HG03457 (cell line): ENCODE results near the gene CABP2.
"Not testable (repeated sequence)": the region's sequence is repeated elsewhere in the genome, so short reads cannot be mapped to it uniquely, and the experiment has no call there.

Experiments used
- ATAC-seq: cut with Tn5 transposase; IDR thresholded peaks from one replicate; pipeline ENCODE4 v1.9.1; 2021; ENCODE audit warnings: moderate number of reproducible peaks; ENCODE audit not compliant: unreplicated experiment

The CABP2 gene

DNA sequence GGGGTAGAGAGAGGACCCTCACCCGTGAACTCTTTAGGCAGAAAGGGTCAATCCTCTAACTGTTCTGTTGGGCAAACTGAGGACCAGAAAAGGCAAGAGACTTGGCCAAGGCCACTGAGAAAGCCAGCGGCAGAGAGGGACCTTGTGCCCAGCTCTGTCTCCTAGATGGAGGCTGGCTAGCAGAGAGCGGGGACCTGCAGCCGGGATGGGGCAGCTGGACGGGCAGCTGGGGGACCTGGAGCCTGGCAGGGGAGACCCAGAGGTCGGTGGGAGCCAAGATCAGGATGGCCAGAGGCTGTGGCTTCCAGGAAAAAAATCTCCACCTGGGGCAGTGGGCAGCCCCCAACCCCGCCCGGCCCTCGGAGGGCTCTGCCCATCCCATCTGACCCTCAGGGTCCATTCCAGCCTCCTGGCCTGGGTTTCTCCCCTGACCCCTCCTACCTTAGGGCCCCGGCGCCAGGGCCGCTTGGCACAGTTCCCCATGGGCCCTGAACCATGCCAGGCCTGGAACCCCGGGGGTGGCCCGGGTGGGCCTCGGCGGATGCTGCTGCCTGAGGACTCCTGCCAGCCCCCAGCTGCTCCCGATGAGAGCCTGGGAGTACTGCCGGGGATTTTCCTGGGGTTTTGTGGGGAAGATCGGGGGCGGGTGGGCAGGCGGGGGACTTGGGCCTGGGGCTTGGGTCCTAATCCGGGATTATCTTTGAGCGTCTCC lies at the start of gene CABP2:
CABP2 (minus strand) TSS at position 603 of the 712 bp plus-strand sequence; CDS start at position 483, 120 bp downstream.
- no peak for ATAC-seq

DNA sequence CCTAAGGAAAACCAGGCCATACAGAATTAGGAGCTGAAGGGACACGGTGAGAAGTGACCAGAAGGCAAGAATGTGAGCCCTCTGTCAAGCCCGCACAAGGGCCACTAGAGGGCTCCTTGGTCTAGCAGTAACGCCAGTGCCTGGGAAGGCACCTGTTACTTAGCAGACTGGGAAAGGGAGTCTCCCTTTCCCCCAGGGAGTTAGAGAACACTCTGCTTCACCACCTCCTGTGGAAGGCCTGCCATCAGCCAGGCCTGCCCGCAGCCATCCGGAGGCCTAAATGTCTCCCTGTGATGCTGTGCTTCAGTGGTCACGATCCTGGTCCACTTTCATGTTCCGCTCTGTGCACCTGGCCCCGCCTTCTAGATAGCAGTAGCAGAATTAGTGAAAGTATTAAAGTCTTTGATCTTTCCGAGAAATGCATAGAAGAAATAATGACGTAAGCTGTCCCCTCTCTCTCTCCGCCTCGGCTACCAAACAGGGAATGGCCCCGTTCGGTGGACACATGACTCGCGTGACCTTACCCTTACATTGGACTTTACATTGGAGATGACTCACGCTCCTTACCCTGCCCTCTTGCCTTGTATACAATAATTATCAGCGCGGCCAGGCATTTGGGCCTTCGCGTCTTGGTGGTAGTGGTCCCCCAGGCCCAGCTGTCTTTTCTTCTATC lies 49.6 kb upstream of the CABP2 start:
- no peak for ATAC-seq

DNA sequence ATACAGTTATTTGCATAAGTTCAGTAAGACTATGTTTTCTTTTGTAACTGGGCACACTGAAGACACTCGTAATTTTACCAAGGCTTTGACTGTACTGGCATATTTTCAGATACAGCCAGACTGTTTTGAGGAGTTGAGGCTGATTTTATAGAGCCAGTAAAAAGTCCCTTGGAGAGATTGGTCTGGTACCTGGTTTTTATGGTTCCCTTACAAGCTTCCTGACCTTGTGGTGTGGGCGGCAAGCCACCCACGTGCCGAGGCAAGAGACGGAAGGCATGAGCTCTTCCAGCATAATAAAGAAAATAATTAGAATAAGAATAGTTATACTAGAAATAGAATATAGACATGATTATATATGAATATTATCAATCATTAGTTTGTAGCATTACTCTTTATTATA lies 49.1 kb upstream of the CABP2 start:
- no peak for ATAC-seq

DNA sequence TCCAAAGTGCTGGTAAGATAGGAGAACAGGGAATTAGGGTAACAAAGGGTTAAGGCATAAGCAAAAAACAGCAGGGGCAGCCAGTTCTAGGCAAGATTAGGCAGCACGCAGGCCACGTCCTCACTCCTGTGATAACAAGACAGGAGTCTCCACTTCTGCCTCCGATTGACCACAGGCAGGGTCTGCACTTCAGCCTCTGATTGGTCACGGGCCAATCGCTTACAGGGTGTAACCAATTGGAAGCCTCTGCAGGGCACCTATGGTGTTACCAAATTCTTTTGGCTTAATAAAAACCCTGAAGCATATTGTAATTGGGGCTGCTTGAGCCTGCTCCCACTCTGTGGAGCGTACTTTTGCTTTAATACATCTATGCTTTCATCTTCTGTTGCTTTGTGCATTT lies 48.2 kb upstream of the CABP2 start:
- ATAC-seq: no peak

DNA sequence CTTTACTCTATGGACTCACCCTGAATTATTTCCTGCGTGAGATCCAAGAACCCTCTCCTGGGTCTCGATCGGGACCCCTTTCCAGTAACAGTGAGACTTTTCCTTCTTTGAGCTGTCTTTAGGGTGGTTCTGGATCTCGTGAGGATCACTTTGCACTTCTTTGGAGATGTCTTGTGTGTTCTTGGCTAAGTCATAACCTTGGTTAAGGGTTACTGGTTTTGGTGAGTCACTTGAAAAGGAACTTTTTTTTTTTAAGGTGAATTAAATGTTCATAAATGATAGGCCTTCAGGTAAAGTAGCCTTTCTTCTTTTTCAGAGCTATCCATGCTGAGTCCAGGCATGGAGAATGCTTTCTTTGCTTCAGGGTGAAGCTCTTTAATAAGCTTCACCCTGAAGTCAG lies 41.0 kb upstream of the CABP2 start:
- ATAC-seq: no peak

DNA sequence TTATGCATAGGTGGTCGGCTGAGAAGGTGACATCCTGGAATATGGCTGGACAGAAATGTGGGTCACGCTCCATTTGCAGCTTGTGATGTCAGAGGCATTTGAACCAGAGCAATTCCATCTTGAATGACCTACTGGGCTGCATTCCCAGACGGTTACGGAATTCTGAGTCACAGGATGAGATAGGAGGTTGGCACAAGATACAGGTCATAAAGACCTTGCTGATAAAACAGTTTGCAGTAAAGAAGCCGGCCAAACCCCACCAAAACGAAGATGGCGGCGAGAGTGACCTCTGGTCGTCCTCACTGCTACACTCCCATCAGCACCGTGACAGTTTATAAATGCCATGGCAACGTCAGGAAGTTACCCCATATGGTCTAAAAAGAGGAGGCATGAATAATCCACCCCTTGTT lies 40.5 kb upstream of the CABP2 start:
- not testable (repeated sequence) for ATAC-seq

DNA sequence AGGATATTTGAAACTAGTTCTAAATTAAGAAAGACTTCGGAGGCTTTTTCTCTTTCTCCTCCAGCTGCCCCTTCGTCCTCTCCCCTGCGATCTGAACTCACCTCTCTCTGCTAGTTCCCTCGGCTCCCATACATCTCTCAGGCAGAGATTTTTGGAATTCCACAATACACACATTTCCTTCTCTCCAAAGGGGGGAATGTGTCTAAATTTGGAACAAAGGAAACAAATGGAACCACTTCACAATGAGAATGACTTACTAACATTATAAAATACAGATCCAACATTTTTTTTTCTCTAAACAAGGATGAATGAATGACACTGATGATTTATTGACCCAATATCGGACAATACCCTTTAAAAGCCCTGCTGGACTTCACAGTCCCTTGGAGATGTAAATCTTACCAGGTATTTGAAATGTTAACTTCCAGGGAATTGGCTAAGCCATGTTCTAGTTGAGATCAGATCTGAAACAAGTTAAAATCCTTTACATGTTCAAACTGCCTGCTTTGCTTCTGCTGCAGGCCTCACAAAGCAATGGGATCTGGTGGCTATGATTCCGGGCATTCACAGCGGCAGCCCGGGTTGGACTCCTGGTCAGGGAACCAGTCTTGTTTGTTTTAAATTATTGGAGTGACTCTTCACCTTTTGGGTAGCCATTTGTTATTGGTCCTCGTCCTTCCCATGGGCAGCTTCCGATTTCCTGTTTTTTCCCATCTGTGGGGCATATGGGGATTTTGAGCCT lies 39.9 kb upstream of the CABP2 start:
- no peak for ATAC-seq

DNA sequence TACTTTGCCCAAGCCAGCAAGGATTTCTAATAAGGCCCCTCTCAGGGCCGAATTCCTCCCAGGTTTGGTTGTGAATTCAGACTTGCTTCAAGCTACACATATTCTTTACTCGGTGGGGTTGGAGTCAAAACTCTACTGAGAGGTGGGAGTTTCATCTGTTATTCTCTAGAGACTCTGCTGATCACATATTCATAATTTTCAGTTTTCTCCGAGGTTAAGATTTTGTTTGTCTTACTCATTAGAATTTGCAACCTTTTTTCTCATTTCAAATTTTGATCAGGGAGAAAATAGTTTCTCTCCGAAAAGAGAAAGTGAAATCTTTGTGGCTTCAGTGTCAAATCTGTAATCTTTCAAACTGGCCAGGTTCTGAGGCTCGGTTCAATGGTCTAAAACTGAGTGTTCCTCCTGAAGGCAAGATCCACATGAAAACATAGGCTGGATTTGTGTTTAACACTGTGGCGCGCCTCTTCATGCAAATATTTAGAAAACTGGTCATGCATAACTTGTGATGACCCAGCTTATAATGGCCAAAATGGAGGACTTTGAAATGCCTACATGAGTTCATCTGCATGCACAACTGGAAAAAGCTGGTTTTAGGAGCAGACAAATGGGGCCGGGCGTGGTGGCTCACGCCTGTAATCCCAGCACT lies 38.8 kb upstream of the CABP2 start:
- ATAC-seq: peak; percentile 54

DNA sequence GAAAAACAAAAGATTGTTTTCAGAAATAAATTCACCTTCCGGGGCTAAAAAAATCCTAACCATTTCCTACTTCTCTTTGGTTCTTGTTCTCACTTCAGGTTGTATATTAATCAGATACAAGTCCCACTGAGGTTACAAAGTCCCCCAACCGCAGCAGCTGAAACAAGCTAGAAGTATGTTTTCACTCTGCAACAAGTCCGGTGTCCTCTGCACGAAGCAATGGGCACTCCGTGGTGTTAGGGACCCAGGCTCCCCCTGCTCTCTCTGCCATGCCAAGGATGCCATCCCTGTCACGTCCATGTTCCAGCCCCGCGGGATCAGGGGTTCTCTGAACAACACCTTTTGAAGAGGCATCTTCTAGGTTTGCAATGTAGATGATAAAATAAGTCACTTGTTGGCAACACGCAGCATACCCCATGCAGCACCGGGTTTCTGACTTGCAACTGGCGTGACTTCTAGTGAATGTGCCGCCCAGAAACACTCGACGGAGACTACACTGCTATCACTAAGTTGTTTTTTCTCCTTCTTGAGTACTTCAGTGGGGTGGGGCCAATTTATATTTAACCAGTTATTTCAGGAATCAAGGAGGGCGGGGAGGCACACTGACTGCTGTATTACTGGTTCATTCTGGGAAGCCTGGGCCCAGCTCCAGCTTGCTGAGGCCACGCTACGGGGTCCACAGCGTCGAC lies 35.0 kb upstream of the CABP2 start:
- no peak for ATAC-seq

DNA sequence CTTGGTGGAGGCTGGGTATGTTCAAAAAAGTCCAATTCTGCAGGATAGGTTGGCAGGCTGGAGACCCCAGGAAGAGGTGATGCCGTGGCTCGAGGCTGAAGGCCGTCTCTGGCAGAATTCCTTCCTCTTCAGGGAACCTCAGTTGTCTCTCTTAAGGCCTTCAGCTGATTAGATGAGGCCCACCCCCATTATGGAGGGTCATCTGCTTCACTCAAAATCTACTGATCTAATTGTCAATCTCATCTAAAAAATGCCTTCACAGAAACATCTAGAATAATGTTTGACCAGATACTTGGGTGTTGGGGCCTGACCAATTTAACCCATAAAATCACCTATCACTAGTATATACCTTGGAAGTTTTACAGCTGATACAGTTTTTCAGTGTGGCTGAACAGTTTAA lies 33.0 kb upstream of the CABP2 start:
- no peak for ATAC-seq

DNA sequence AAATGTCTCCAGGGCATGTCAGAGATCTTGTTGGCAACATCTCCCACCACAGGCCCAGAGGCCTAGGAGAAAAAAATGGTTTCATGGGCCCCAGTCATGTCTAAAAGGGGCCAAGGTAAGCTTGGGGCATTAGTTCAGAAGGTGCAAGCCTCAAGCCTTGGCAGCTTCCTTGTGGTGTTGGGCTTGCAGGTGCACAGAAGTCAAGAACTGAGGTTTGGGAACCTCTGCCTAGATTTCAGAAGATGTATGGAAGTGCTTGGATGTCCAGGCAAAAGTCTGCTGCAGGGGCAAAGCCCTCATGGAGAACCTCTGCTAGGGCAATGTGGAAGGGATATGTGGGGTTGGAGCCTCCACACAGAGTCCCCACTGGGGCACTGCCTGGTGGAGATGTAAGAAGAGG lies 28.5 kb upstream of the CABP2 start:
- ATAC-seq: not testable (repeated sequence)

DNA sequence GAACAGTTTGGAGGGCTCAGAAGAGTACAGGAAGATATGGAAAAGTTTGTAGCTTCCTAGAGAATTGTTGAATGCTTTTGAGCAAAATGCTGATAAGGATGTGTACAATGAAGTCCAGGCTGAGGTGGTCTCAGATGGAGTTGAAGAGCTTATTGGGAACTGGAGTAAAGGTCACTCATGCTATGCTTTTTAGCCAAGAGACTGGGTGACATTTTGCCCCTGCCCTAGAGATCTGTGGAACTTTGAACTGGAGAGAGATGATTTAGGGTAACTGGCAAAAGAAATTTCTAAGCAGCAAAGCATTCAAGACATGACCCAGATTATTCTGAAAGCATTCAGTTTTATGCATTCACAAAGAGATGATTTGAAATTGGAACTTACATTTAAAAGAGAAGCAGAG lies 27.9 kb upstream of the CABP2 start:
- no peak for ATAC-seq

DNA sequence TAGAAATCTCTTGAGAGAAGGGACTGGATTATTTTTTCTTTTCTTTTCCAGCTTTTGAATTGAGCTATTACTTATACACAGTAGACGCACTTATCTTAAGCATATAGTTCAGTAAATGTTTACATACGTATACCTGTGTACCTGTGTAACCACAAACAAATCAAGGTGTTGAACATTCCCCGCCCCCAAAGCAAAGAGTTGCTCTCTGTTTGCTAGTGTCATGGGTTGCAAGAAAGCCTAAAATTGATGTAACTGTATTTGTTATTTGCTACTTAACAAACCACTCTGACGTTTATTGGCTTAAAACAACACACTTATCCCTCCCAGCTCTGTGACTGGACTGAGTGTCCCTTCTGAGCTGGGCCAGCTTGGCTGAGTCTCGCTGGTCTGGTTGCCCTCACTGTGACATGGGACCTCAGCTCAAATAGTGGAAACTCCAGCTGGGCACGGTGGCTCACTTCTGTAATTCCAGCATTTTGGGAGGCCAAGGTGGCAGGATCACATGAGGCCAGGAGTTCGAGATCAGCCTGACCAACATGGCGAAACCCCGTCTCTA lies 25.4 kb upstream of the CABP2 start:
- ATAC-seq: no peak

DNA sequence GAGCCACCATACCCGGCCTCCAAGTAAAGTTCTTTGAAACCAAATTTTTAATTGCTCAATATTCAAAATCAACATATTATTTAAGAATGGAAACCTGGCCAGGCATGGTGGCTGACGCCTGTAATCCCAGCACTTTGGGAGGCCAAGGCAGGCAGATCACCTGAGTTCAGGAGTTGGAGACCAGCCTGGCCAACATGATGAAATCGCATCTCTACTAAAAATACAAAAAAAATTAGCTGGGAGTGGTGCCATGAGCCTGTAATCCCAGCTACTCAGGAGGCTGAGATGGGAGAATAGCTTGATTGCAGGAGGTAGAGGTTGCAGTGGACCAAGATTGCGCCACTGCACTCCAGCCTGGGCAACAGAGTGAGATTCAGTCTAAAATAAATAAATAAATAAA lies 24.9 kb upstream of the CABP2 start:
- ATAC-seq: not testable (repeated sequence)

DNA sequence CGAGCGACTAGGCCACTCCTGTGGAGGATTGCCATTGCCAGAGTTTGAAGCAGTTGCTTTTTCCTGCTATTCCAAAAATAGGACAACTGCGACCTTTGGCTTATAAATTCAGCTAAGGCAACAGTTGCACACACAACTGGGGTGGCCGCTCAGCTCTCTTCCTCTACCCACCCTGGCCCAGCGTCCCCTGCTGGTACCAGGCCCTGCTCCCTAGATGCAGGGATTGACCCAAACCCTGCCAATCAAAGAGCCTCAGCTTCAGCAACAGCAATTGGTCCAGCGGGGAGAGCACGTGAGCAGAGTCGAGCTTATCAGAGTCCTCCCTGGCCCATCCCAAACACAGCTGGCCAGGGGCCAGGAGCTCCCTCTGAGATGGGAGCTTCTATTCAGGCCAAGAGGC lies 22.0 kb upstream of the CABP2 start:
- no peak for ATAC-seq

DNA sequence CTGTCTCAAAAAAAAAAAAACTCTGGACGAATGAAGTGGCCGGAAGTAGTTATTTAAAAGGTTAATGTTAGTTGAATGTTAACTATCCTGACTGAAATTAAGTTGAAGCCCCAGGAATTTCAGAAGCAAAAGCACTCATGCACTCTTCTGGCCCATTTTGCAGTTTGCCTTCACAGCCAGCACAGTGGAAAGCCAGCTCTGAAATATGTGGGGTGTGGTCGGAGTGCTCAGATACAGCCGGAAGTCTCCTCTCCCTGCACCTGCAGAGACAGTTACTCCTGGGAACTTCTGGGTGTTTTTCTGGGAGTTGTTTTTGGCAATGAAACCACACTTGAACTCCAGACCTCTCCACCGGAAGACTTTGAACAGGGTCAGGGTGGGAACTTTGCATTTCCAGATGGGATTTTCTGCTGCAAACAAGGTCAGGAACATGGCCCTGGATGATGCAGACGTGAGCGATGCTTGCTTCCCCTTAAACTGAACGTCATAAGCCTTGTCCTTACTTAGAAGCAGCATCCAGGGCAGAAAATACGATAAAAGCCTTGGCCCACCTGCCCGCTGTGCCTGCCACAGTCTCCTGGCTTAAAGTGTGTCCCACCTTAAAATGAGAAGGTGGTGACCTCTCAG lies 21.5 kb upstream of the CABP2 start:
- no peak for ATAC-seq

DNA sequence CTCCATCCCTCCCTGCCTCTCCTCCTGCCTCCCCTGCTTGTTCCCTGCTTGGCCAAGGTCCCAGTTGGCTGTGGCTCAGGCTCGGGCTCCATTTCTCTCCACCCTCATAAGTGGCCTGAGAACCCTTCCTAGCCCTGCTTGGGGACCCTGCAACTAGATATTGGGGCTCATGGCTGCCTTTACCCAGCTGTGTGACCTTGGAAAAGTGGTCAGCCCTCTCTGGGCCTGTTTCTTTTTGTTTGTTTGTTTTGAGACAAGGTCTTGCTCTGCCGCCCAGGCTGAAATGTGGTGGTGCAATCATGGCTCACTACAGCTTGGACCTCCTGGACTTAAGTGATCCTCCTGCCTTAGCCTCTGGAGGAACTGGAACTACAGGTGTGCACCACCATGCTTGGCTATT lies 20.3 kb upstream of the CABP2 start:
- no peak for ATAC-seq

DNA sequence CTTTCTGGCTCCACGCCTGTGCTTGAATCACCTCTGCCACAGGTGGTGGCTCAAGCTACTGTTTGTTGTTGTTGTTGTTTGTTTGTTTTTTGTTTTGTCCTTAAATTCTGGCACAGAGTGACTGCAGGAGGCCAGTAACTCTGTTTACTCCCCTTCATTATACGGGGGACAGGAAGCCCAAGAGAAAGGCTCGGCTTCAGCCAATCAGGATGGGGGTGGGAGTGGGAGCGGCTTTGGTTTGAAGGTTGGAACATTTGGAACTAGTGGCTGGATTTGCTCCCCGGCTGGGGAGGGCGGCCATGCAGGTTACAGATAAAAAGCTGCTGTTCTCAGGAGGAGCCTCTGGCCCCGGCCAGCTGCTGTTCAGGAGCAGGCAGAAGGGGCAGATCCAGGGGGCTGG lies 19.7 kb upstream of the CABP2 start:
- no peak for ATAC-seq

DNA sequence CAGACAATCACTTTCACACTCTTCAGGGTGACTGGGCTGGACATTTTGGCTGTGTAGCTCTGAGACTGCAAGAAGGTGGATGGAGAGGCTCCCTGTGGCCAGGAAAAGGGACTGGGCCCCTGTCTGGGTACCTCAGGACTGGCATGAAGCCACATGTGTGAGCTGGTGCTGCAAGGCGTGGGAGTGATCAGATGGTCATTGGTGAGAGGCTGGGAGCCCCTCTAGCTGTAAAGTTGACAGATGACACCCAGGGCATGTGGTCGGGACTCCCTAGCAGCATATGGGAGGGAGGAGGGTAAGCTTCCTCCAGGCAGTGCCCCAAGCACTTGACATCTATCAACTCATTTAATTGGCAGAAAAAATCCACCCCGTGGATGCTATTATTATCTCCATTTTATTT lies 18.9 kb upstream of the CABP2 start:
- ATAC-seq: no peak

DNA sequence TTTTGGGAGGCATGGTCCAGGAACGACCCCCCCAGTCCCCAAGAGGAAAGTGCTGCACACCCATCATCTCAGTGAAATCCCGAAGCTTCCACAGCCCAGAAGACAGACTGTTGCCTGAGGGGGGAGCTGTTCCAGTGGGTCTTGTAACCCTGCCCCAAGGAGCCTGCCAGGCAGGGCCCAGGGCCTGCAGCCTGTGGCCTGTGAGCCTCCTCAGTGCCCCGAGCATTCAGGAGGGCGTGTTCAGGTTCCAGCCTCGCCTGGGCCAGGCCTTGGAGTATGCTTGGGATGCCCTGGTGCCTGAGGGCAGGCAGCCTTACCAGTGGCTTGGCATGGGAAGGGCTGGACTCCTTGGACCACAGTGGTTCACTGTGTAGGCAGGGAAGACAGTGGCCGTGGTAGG lies 18.0 kb upstream of the CABP2 start:
- ATAC-seq: no peak
